Endothelial cell of umbilical vein (primary cell): ENCODE data around the gene IQCC. TPM values are rescaled to one million over a fixed set of nuclear protein-coding genes. Genes with fewer than 3 reads are reported as not detected.
A peak's percentile ranks its signal among the peaks of the same experiment; 100 is the strongest.

Source experiments
- BruUV-seq: library from RNA; stranded (reverse); fragments of 400-500 nt; replicated peaks from 2 replicates; lab custom pipeline; 2021; lab: Mats Ljungman, UMichigan
- CTCF ChIA-PET: fragments of 300-600, 350-600 bp; sonication (Branson Sonifier 250); formaldehyde crosslinking; loops from one replicate; lab custom pipeline; 2021; ENCODE audit warnings: antibody characterized with exemption, inconsistent platforms; lab: Charles Lee
- POLR2A ChIA-PET: fragments of 300-600, 350-600 bp; sonication (Branson Sonifier 250); formaldehyde crosslinking; loops from one replicate; lab custom pipeline; 2021; ENCODE audit warnings: antibody characterized with exemption, inconsistent platforms; lab: Charles Lee
- DNase-seq: peaks from one replicate; pipeline ENCODE4 v3.0.0-alpha.2; 2011; ENCODE audit warnings: low read depth, low spot score
- FAIRE-seq: peaks from 2 replicates; lab custom pipeline; 2011; peaks lifted over from hg19 to GRCh38; lab: Jason Lieb, UNC
- H2AFZ ChIP-seq: 2 replicates; pipeline ENCODE4 v1.6.0; 2012; ENCODE audit warnings: low read depth, low read length, control low read depth, inconsistent platforms
- H3K27ac ChIP-seq: 2 replicates; pipeline ENCODE4 v1.5.1; 2011; ENCODE audit warnings: low read depth, mild to moderate bottlenecking, control low read depth, low read length, moderate library complexity; ENCODE audit not compliant: insufficient read depth
- H3K27me3 ChIP-seq, 2 experiments: 2 replicates each; pipeline versions ENCODE4 v1.6.0 to v1.6.1; 2011; ENCODE audit warnings: low read length in 2 of 2, mixed read lengths in 1 of 2; ENCODE audit not compliant: control insufficient read depth in 2 of 2, insufficient read depth in 2 of 2
- H3K36me3 ChIP-seq, 2 experiments: 2 replicates in 1 of 2; 3 replicates in 1 of 2; pipeline ENCODE4 v1.5.1; 2011; ENCODE audit warnings: low read length in 2 of 2, mild to moderate bottlenecking in 1 of 2, moderate library complexity in 1 of 2; ENCODE audit not compliant: control insufficient read depth in 2 of 2, insufficient read depth in 2 of 2; ENCODE audit errors: extremely low read depth in 1 of 2
- H3K4me1 ChIP-seq: 3 replicates; pipeline ENCODE4 v1.5.1; 2011; ENCODE audit warnings: mild to moderate bottlenecking, low read length; ENCODE audit not compliant: control insufficient read depth, insufficient read depth; ENCODE audit errors: extremely low read depth
- H3K4me2 ChIP-seq: 2 replicates; pipeline ENCODE4 v1.6.1; 2011; ENCODE audit warnings: low read length, control low read depth, mixed read lengths; ENCODE audit not compliant: insufficient read depth
- H3K4me3 ChIP-seq, 3 experiments: fragments of 200-600 bp in 1 of 3; sonication (generic), shearing (Covaris generic) in 1 of 3; replicated peaks in 1 of 3; 2 replicates each; pipeline ENCODE4 v1.5.1; 2011 to 2016; ENCODE audit warnings: control low read depth in 3 of 3, low read length in 3 of 3, mild to moderate bottlenecking in 2 of 3, inconsistent platforms in 1 of 3, low read depth in 1 of 3, moderate library complexity in 1 of 3; ENCODE audit not compliant: insufficient read depth in 1 of 3
- H3K79me2 ChIP-seq: 2 replicates; pipeline ENCODE4 v1.6.0; 2012; ENCODE audit warnings: low read length, inconsistent platforms; ENCODE audit not compliant: control insufficient read depth, insufficient read depth
- H3K9ac ChIP-seq: replicated peaks from 2 replicates; pipeline ENCODE3; 2011; ENCODE audit warnings: low read length, control low read depth; ENCODE audit not compliant: insufficient read depth; ENCODE audit errors: extremely low read depth
- H3K9me1 ChIP-seq: replicated peaks from 3 replicates; pipeline ENCODE4 v1.6.0; 2011; ENCODE audit warnings: mild to moderate bottlenecking, low read length; ENCODE audit not compliant: control insufficient read depth, insufficient read depth; ENCODE audit errors: extremely low read depth
- H3K9me3 ChIP-seq: replicated peaks from 2 replicates; pipeline ENCODE4 v1.5.1; 2012; ENCODE audit warnings: low read length, inconsistent platforms; ENCODE audit not compliant: control insufficient read depth, insufficient read depth
- H4K20me1 ChIP-seq: replicated peaks from 2 replicates; pipeline ENCODE3; 2011; ENCODE audit warnings: mild to moderate bottlenecking, low read length; ENCODE audit not compliant: control insufficient read depth, insufficient read depth; ENCODE audit errors: extremely low read depth
- FOS ChIP-seq: IDR thresholded peaks from 2 replicates; pipeline ENCODE4 v1.6.1; 2011; ENCODE audit warnings: mild to moderate bottlenecking, low read length, moderate library complexity, borderline replicate concordance; ENCODE audit not compliant: insufficient read depth
- POLR2A ChIP-seq: IDR thresholded peaks from 2 replicates; pipeline ENCODE4 v1.6.1; 2012; ENCODE audit warnings: low read depth, mild to moderate bottlenecking, control low read depth, low read length
- dilution Hi-C: fragments of 300-500 bp; cut with MboI; formaldehyde crosslinking; loops from one replicate; pipeline ENCODE4 v1.15.0; 2019; ENCODE audit warnings: low sequenced_read_pairs; ENCODE audit not compliant: extremely low pct_ligation_motif_present
- intact Hi-C: fragments of 100-400 bp; cut with micrococcal nuclease; formaldehyde crosslinking; loops from one replicate; pipeline ENCODE4 v1.10.0; 2022
- polyA plus RNA-seq, 4 experiments: library from polyadenylated mRNA; depleted of rRNA in 3 of 4; stranded (reverse) in 3 of 4; unstranded in 1 of 4; fragments of >200 nt; gene quantifications; 2 replicates each; pipeline versions ENCODE4 v1.2.1 to v1.2.3, GENCODE V29; 2011 to 2012; ENCODE audit warnings: missing spikeins in 1 of 4
- total RNA-seq: library from RNA; stranded (reverse); gene quantifications from 2 replicates; pipeline ENCODE4 v1.2.3, GENCODE V29; 2021
- TF ChIP-seq, protein P1 (sequence below), 2 donors: IDR thresholded peaks; 1 replicate in 1 of 2; 2 replicates in 1 of 2; pipeline ENCODE4 v1.5.1; 2011; ENCODE audit warnings: low read length in 2 of 2, mild to moderate bottlenecking in 2 of 2, moderate library complexity in 2 of 2, control low read depth in 1 of 2, inconsistent platforms in 1 of 2, low read depth in 1 of 2; ENCODE audit not compliant: insufficient read depth in 1 of 2; ENCODE audit errors: extremely low read depth in 1 of 2

IQCC gene
- total and polyA plus RNA-seq, 2 donors (not counting 3 experiments of a cell fraction or from before 2014, with no cell fraction given): 1.1 to 1.8 TPM

DNA sequence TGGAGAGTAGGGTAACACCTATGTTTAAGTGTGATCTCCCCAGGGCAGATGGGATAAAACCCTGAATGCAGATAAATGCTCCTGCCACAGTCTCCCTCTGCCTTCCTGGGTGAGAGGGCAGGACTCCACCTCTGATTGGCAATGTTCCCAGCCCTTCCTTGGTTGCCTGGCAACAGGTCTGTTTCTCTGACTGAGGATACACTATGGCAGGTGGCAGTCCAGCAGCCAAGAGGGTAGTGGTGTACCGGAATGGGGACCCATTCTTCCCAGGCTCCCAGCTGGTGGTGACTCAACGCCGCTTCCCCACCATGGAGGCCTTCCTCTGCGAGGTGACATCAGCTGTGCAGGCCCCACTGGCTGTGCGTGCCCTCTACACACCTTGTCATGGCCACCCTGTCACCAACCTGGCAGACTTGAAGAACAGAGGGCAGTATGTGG, 3.4 kb downstream of the IQCC start, which contains the start of gene DCDC2B:
Gene DCDC2B (plus strand): TSS at position 199 of the 438 bp plus-strand sequence. CDS start 5 bp downstream, at position 204.
- H3K9me3 ChIP-seq: no peaks in the 10 kb centered on the region
- intact Hi-C loops: no loop called here
- H3K9ac ChIP-seq: no peak within 1 kb of the TSS
- DNase-seq: no peak
- no peaks in the 10 kb centered on the region for H3K9me1 ChIP-seq
- no peak within 1 kb of the TSS for H3K27ac ChIP-seq
- H3K4me2 ChIP-seq: no peak within 1 kb of the TSS
- dilution Hi-C loops: no loop called here
- no peaks in the 10 kb centered on the region for H3K27me3 ChIP-seq
- TF ChIP-seq POLR2A: no peak
- H3K4me3 ChIP-seq: no peak within 1 kb of the TSS
- no TSS peak for BruUV-seq
- ChIA-PET POLR2A (no interaction called here), CTCF (interaction anchor here (0.6 kb wide), 1 partner anchor 8 kb away, joined by 3 read pairs; the partner anchor contains the start of gene CCDC28B)
- FAIRE-seq: no peak
- no peaks in the 10 kb centered on the region for H3K79me2 ChIP-seq
- H4K20me1 ChIP-seq: no peaks in the 10 kb centered on the region
- no peak within 1 kb of the TSS for H2AFZ ChIP-seq
- peaks cover 13% of the 10 kb centered on the region for H3K4me1 ChIP-seq
- no peaks in the 10 kb centered on the region for H3K36me3 ChIP-seq

DNA sequence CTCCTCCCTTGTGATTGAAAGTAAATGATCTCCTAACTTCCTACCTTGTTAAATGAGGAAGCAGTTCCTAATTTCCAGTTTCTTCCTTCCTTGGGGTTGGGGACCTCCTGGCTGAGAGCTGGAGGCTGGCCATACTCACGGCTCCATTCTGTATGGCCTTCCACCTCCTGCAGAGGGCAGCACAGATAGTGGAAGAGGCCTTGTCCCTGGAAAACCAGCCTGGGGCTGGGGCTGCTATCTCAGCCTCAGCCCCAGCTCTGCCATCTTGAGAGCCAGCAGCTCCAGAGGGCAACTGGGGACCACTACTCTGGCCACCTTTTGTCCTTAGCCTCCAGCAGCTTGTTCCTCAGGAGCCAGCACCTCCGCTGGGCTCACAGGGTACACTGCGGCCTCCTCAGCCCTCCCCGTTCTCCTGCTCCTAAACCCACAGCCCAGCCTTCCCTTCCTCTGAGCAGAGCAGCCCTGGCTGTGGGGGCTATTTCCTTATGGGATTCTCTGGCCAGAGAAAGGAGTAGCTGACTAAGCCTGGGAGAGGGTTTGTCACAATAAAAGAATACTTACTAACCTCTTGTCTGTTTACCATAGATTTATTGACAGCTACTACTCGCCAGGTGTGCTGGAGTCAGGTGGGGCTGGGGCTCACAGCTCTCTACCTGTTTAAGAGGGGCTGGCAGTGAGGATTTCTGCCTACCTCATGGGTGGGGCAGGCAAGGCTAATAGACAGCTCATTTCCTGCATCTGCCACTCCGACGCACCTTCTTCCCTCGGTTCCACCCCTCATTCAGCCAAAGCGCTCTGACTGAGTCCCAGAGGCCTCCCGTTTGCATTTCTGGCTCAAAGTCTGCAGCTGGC, 10.4 kb downstream of the IQCC start:
- Histone ChIP-seq H3K36me3 (peaks cover 0 to 19% of the 10 kb centered on the region in 2 experiments), H2AFZ (no peak overlapping the region), H3K4me3 (no peak overlapping the region), H3K79me2 (no peaks in the 10 kb centered on the region), H3K4me2 (no peak overlapping the region), H4K20me1 (no peaks in the 10 kb centered on the region), H3K9ac (no peak overlapping the region), H3K4me1 (peaks cover 3% of the 10 kb centered on the region), H3K9me1 (no peaks in the 10 kb centered on the region), H3K9me3 (no peaks in the 10 kb centered on the region), H3K27me3 (no peaks in the 10 kb centered on the region), H3K27ac (no peak overlapping the region)
- ChIA-PET POLR2A (interaction anchor here (0.8 to 2.1 kb wide), 4 partner anchors 10 to 120 kb away, joined by 3 to 17 read pairs (median 4); partner anchors contain the start of gene MARCKSL1), CTCF (interaction anchor here (0.8 to 3.5 kb wide), 48 partner anchors 8 to 432 kb away, joined by 3 to 78 read pairs (median 6); partner anchors contain the start of genes BSDC1, CCDC28B, FAM167B and FAM229A)
- DNase-seq (peak; percentile 60), FAIRE-seq (peak; percentile 87)
- BruUV-seq: no TSS peak
- TF ChIP-seq FOS: no peak
- TF ChIP-seq, protein P1, sequence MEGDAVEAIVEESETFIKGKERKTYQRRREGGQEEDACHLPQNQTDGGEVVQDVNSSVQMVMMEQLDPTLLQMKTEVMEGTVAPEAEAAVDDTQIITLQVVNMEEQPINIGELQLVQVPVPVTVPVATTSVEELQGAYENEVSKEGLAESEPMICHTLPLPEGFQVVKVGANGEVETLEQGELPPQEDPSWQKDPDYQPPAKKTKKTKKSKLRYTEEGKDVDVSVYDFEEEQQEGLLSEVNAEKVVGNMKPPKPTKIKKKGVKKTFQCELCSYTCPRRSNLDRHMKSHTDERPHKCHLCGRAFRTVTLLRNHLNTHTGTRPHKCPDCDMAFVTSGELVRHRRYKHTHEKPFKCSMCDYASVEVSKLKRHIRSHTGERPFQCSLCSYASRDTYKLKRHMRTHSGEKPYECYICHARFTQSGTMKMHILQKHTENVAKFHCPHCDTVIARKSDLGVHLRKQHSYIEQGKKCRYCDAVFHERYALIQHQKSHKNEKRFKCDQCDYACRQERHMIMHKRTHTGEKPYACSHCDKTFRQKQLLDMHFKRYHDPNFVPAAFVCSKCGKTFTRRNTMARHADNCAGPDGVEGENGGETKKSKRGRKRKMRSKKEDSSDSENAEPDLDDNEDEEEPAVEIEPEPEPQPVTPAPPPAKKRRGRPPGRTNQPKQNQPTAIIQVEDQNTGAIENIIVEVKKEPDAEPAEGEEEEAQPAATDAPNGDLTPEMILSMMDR (IDR thresholded peaks at IDR 0.05; ENCODE audit: extremely low read depth in 1 of 2, insufficient read depth in 1 of 2, low read depth in 1 of 2, low read length in 2 of 2): peak; percentile 84 to 89
- intact Hi-C loops (loop anchor here (1.0 to 5.0 kb wide), 3 partner anchors 100 to 198 kb away; partner anchors contain the start of genes FAM229A and TSSK3), dilution Hi-C loops (no loop called here)
